HG02610 (cell line): ENCODE results near the gene PTPN6.

Source experiments
- ATAC-seq: cut with Tn5 transposase; IDR thresholded peaks from one replicate; pipeline ENCODE4 v1.9.1; 2021; ENCODE audit warnings: mild to moderate bottlenecking, moderate library complexity; ENCODE audit not compliant: unreplicated experiment

PTPN6 gene

GRCh38 chr12:6965026-6965661 is 14.0 kb downstream of the PTPN6 start:
- peak; percentile 31 for ATAC-seq

DNA sequence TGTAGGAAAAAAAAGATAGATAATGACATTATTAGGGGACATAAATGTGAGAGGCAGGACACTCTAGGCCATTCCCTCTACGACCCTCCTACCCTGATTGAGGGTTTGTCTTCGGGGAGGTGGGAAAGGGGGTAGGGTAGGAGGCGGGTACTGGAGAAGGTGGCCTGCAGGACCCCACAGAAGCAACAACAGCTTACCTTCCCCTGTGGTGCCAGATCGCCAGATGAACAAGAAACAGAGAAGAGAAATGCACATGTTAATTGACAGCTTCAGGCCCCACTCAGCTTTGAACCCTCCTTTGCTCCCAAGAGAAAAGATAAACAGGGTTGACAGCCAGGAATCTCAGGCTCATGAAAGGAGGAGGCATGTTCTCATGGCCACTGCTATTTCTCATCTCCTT is 14.6 kb downstream of the PTPN6 start:
- ATAC-seq = no peak

- ATAC-seq = no peak
Measured at GRCh38 chr12:6966351-6966750, 15.2 kb downstream of the PTPN6 start.

DNA sequence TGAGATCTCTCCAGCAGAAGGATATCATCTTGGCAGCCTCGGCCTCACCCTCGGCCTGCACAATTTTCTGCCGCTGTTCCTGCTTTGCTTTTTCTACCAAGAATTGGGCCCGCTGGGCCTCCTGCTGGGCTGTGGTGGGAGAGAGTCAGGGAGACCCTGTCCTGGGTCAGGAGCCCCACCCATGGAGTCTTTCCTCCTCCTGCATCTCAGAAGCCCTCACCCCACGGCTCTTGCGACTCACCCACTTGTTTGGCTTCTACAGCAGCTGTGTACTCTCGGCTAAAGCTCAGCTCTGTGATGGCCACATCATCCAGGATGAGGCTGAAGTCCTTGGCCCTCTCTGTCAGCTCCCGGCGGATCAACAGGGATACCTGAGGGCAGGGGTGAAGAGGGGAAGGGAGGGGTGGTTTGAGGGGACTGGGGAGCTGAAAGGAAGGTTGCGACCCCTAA is 16.5 kb downstream of the PTPN6 start:
- ATAC-seq = no peak

DNA sequence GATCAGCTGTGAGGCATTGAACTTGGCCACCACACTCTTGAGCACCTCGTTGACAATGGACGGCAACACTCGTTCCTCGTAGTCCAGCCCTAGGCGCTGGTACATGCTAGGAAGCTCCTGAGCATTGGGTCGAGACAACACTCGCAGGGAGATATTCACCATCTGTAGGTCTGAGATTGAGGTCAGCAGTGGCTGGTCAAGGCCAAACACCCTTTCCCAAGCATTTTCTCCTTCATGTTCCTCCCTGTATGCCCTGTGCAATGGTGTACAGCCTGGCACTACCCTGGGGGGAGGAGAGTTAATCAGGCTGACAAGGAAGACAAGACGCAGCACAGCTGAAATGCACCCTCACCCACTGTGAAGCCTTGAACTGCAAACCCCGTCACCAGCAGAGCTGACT is 17.3 kb downstream of the PTPN6 start:
- no peak for ATAC-seq

- ATAC-seq = peak; percentile 20
Measured at GRCh38 chr12:6970096-6970527, 19.0 kb downstream of the PTPN6 start.

DNA sequence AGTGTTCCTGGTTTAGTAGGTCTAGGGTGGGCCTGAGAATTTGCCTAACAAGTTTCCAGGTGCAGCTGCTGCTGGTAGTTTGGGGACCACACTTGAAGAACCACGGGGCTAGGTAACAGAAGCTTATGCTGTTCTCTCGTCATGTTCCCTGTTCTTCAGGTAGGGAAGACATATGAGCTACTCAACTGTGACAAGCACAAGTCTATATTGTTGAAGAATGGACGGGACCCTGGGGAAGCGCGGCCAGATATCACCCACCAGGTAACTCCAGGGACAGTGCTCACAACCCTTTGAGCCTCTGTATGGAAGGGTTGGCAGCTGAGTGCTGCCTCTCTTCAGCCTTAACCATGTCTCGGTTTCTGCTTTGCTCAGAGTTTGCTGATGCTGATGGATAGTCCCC is 23.0 kb downstream of the PTPN6 start:
- no peak for ATAC-seq

DNA sequence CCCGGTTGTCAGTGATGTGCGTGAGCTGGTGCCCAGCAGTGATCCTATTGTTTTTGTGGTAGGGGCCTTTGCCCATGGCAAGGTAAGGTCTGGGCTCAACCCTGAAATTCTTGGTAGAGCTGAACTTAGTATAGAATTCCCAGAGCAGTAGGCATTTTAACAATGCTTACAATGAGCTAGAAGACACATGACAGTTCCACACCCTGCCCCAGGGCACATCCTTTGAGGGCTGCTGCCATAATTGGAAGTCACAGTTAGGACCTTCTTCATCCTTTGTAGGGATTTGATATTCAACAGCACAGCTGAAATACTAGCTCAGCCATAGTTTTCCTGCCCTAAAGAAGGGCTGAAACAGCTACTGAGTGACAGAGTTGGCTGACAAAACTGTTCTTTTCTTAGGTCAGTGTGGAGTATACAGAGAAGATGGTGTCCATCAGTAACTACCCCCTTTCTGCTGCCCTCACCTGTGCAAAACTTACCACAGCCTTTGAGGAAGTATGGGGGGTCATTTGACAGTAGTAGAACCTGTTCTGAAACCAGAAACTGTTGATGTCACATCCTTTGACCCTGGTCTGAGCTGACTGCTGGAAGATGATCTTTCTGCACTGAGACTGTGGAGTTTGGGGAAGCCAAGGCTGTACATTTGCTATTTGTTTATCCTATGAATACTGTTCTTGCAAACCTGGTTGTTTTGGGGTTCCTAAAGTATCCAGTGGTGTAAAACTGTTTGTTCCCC is 24.3 kb downstream of the PTPN6 start:
- no peak for ATAC-seq

DNA sequence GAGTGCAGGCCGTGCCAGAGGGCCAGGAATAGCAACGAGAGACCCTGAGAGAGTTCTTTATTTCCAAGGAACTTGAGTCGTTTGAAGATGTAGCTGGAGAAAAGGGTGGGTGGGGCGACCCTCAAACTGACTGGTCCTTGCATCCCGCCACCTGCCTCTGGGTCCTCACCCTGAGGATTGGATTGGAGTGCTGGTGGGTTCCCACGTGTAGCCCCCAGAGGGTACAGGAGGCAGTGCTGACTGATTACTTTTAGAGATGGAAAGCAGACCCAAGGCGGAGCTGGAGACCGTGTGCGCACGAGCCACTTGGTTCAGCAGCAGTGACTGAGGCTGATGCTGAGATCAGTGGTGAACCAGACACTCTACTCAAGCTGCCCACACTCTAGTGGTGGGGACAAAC is 26.5 kb downstream of the PTPN6 start:
- ATAC-seq = no peak

GRCh38 chr12:6978188-6978587 is 27.0 kb downstream of the PTPN6 start:
- no peak for ATAC-seq

GRCh38 chr12:6978611-6979011 is 27.5 kb downstream of the PTPN6 start:
- ATAC-seq = no peak

- ATAC-seq = no peak
Measured at GRCh38 chr12:6979021-6979420, 27.9 kb downstream of the PTPN6 start.

- no peak for ATAC-seq
Measured at GRCh38 chr12:6979453-6979852, 28.3 kb downstream of the PTPN6 start.

DNA sequence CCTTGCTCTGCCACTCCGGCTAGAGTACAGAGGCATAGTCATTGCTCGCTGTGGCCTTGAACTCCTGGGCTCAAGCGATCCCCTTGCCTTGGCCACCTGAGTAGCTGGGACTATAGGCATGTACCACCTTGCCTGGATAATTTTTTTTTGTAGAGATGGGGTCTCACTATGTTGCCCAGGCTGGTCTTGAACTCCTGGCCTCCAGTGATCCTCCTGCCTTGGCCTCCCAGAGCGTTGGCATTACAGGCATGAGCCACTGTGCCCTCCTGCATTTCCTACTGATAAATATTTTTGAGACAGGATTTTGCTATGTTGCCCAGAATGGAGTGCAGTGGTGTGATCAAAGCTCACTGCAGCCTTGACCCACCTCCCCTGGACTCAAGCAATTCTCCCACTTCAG is 28.9 kb downstream of the PTPN6 start:
- ATAC-seq = no peak

DNA sequence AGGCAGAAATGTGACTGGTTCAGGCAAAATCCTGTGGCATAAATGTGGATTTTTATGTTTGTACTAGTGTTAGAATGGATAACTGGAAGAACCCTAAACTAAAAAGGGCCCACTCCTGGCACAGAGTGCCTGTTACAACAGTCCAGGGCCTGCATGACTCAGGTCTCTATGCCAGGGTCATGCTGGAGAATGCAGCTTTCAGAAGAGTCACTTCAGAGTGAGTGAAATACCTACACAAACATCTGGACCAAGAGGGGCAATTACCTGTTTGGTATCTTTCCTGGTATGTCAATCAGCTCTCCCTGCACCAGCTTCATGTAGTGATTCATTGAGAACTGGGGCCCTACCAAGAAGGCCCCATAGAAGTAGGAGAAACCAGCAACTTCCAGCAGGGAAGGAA is 29.6 kb downstream of the PTPN6 start:
- no peak for ATAC-seq

- no peak for ATAC-seq
Measured at GRCh38 chr12:6981152-6982052, 30.2 kb downstream of the PTPN6 start.

- ATAC-seq = no peak
Measured at GRCh38 chr12:6982532-6982931, 31.4 kb downstream of the PTPN6 start.

DNA sequence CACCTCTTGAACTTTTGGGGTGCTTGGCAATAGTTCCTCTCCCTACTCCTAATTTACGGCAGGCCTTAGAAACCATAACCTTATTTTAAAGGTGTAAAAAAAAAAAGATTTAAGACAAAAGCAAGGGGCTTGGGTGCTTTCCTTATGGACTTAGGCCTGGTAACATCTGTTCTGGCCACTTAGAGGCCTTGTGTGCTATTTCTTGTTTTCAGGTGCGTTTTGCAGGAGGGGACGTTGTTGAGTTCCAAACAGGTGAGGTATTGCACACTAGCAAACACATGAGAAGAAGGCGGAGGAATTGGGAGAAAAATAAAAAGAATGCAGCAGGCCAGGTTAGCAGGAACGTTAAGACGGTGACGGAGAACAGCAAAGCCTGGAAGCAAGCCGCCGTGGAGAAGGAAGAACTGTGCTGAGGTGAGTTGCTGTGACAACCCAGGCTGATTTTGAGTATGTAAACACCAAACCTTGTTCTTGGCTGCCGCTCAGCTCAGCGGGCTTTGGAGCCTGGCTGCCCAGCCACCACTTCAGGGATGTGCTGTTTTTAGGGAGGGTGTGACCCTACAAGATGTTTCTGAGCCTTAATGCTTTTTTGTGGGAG is 36.9 kb downstream of the PTPN6 start:
- no peak for ATAC-seq

- no peak for ATAC-seq
Measured at GRCh38 chr12:6996040-6996441, 44.9 kb downstream of the PTPN6 start.

GRCh38 chr12:6998715-6999451 is 47.7 kb downstream of the PTPN6 start:
- no peak for ATAC-seq
